Mesenchymal stem cell (in vitro differentiated cells and primary cell): ENCODE results near the gene FCER1G.
"Not testable (repeated sequence)": the region's sequence is repeated elsewhere in the genome, so short reads cannot be mapped to it uniquely, and the experiment has no call there.

Experiments used
- DNase-seq: peaks from one replicate; pipeline ENCODE4 v3.0.0-alpha.2; 2013
- H2AFZ ChIP-seq: one replicate; pipeline ENCODE4 v1.6.1; 2013; ENCODE audit warnings: low read depth, mild to moderate bottlenecking, control low read depth, inconsistent platforms, low read length, moderate library complexity
- H2AK5ac ChIP-seq: 2 replicates; pipeline ENCODE4 v1.6.1; 2013; ENCODE audit warnings: low read length, moderate library complexity, mild to moderate bottlenecking, inconsistent platforms; ENCODE audit not compliant: severe bottlenecking
- H2BK120ac ChIP-seq: one replicate; pipeline ENCODE4 v1.6.1; 2013; ENCODE audit warnings: low read depth, mild to moderate bottlenecking, inconsistent platforms, low read length, moderate library complexity
- H2BK12ac ChIP-seq, 2 experiments: one replicate each; pipeline ENCODE4 v1.6.1; 2013; ENCODE audit warnings: inconsistent platforms in 2 of 2, low read length in 2 of 2, mild to moderate bottlenecking in 2 of 2, moderate library complexity in 2 of 2, control low read depth in 1 of 2
- H2BK15ac ChIP-seq: one replicate; pipeline ENCODE4 v1.6.1; 2013; ENCODE audit warnings: mild to moderate bottlenecking, low read depth, inconsistent platforms; ENCODE audit not compliant: poor library complexity, severe bottlenecking
- H2BK5ac ChIP-seq: 2 replicates; pipeline ENCODE4 v1.6.1; 2013; ENCODE audit warnings: low read depth, mild to moderate bottlenecking, low read length, control low read depth, inconsistent platforms; ENCODE audit not compliant: poor library complexity, severe bottlenecking
- H3K14ac ChIP-seq, 2 experiments: one replicate each; pipeline ENCODE4 v1.6.1; 2013; ENCODE audit warnings: inconsistent platforms in 2 of 2, low read length in 2 of 2, control low read depth in 1 of 2, mild to moderate bottlenecking in 1 of 2, moderate library complexity in 1 of 2
- H3K18ac ChIP-seq, 2 experiments: one replicate each; pipeline ENCODE4 v1.6.1; 2013; ENCODE audit warnings: inconsistent platforms in 2 of 2, low read length in 2 of 2, control low read depth in 1 of 2, low read depth in 1 of 2, mild to moderate bottlenecking in 1 of 2
- H3K23ac ChIP-seq, 2 experiments: one replicate each; pipeline ENCODE4 v1.6.1; 2013; ENCODE audit warnings: inconsistent platforms in 2 of 2, low read length in 2 of 2, mild to moderate bottlenecking in 2 of 2, moderate library complexity in 2 of 2, control low read depth in 1 of 2
- H3K27ac ChIP-seq: 2 replicates; pipeline ENCODE4 v1.5.1; 2013; ENCODE audit warnings: mild to moderate bottlenecking, moderate library complexity, low read length, control low read depth, inconsistent platforms; ENCODE audit not compliant: poor library complexity, severe bottlenecking
- H3K27me3 ChIP-seq, 2 experiments: 2 replicates each; pipeline versions ENCODE4 v1.6.1 to v1.7.0; 2013; ENCODE audit warnings: low read length in 2 of 2, mild to moderate bottlenecking in 2 of 2, moderate library complexity in 2 of 2, control low read depth in 1 of 2, inconsistent platforms in 1 of 2; ENCODE audit not compliant: control insufficient read depth in 1 of 2, insufficient read depth in 1 of 2
- H3K36me3 ChIP-seq, 2 experiments: 2 replicates each; pipeline versions ENCODE4 v1.6.1 to v1.7.0; 2013; ENCODE audit warnings: low read length in 2 of 2, control low read depth in 1 of 2, inconsistent platforms in 1 of 2, low read depth in 1 of 2, mild to moderate bottlenecking in 1 of 2; ENCODE audit not compliant: insufficient read depth in 2 of 2, control insufficient read depth in 1 of 2
- H3K4ac ChIP-seq, 2 experiments: one replicate each; pipeline ENCODE4 v1.6.1; 2013; ENCODE audit warnings: inconsistent platforms in 2 of 2, low read length in 2 of 2, mild to moderate bottlenecking in 2 of 2, moderate library complexity in 2 of 2, control low read depth in 1 of 2, low read depth in 1 of 2
- H3K4me1 ChIP-seq: 2 replicates; pipeline ENCODE4 v1.6.1; 2013; ENCODE audit warnings: low read depth, low read length, control low read depth; ENCODE audit not compliant: control insufficient read depth, insufficient read depth
- H3K4me2 ChIP-seq: 2 replicates; pipeline ENCODE4 v1.6.1; 2013; ENCODE audit warnings: low read length, mild to moderate bottlenecking, inconsistent platforms; ENCODE audit not compliant: poor library complexity, severe bottlenecking
- H3K4me3 ChIP-seq, 2 experiments: 2 replicates each; pipeline versions ENCODE4 v1.5.1 to v1.7.0; 2013; ENCODE audit warnings: low read length in 2 of 2, mild to moderate bottlenecking in 2 of 2, control low read depth in 1 of 2, low read depth in 1 of 2; ENCODE audit not compliant: insufficient read depth in 1 of 2
- H3K79me1 ChIP-seq: replicated peaks from 2 replicates; pipeline ENCODE4 v1.6.1; 2013; ENCODE audit warnings: mild to moderate bottlenecking, control low read depth, low read length, inconsistent platforms; ENCODE audit not compliant: poor library complexity, severe bottlenecking
- H3K9ac ChIP-seq: 2 replicates; pipeline ENCODE4 v1.7.0; 2013; ENCODE audit warnings: mild to moderate bottlenecking, low read length, moderate library complexity
- H3K9me3 ChIP-seq: 2 replicates; pipeline ENCODE4 v1.7.0; 2013; ENCODE audit warnings: mild to moderate bottlenecking, low read length; ENCODE audit not compliant: control insufficient read depth
- H4K8ac ChIP-seq: one replicate; pipeline ENCODE4 v1.6.1; 2013; ENCODE audit warnings: inconsistent platforms, mild to moderate bottlenecking, low read length, moderate library complexity
- H4K91ac ChIP-seq: one replicate; pipeline ENCODE4 v1.6.1; 2013; ENCODE audit warnings: mild to moderate bottlenecking, low read length, inconsistent platforms
- WGBS: methylation state at CpG from one replicate; pipeline ENCODE4 v1.1.7; 2013; ENCODE audit warnings: mixed read lengths; 5-methylcytosine and 5-hydroxymethylcytosine counted together

The FCER1G gene

DNA sequence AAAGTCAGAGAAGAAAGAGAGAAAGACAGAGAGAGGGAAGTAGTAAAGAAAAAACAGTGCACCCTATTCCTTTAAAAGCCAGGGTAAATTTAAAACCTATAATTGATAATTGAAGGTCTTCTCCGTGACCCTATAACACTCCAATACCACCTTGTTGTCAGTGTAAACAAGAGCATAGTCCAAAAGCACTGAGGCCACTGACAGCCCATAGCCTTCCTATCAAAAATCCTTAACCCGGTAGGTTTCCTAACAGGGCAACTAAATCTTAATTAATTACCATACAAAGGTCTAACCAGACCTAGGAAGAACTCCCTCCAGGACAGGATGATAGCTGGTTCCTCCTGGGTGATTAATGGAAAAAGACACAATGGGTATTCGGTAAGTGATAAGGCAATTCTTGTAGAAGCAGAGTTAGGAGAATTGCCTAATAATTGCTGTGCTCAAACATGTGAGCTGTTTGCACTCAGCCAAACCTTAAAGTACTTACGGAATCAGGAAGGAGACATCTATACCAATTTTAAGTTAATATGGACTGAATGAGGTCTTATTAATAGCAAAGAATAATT, 40.9 kb downstream of the FCER1G start:
- not testable (repeated sequence) for H3K4me3 ChIP-seq, H2BK15ac ChIP-seq, H2BK5ac ChIP-seq, H3K4me1 ChIP-seq, H3K18ac ChIP-seq, H2BK12ac ChIP-seq, H4K91ac ChIP-seq, H3K4ac ChIP-seq, H4K8ac ChIP-seq, H3K36me3 ChIP-seq, H3K27ac ChIP-seq, H2AFZ ChIP-seq, H3K9ac ChIP-seq, H3K23ac ChIP-seq, H3K14ac ChIP-seq, H2AK5ac ChIP-seq, H3K4me2 ChIP-seq, H2BK120ac ChIP-seq, H3K79me1 ChIP-seq, DNase-seq
- peaks cover 37 to 40% of the 10 kb centered on the region in 2 experiments for H3K27me3 ChIP-seq
- WGBS: 84% methylated on average over 3 of the region's 4 CpGs
- peaks cover 23% of the 10 kb centered on the region for H3K9me3 ChIP-seq

DNA sequence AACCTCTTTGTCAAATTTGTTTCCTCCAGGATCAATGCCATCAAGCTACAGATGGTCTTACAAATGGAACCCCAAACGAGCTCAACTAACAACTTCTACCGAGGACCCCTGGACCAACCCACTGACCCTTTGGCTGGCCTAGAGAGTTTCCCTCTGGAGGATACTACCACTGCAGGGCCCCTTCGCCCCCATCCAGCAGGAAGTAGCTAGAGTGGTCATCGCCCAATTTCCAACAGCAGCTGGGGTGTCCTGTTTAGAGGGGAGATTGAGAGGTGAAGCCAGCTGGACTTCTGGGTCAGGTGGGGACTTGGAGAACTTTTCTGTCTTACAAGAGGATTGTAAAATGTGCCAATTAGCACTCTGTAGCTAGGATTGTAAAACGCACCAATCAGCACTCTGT, 42.0 kb downstream of the FCER1G start:
- not testable (repeated sequence) for H3K4me3 ChIP-seq, H3K36me3 ChIP-seq, H2AFZ ChIP-seq, H3K4ac ChIP-seq, DNase-seq, H3K4me1 ChIP-seq, H2AK5ac ChIP-seq, H4K91ac ChIP-seq, H3K14ac ChIP-seq, H2BK12ac ChIP-seq, H3K79me1 ChIP-seq, H2BK15ac ChIP-seq, H4K8ac ChIP-seq, H2BK120ac ChIP-seq, H3K18ac ChIP-seq, H3K27ac ChIP-seq, H3K4me2 ChIP-seq, H3K9ac ChIP-seq, H3K23ac ChIP-seq, H2BK5ac ChIP-seq
- H3K27me3 ChIP-seq: peaks cover 45 to 47% of the 10 kb centered on the region in 2 experiments
- peaks cover 23% of the 10 kb centered on the region for H3K9me3 ChIP-seq
- WGBS: 90% methylated on average over 5 of the region's 5 CpGs

- WGBS: 6% methylated on average over 57 of the region's 62 CpGs
- peak within 1 kb of the TSS; percentile 53 to 66 for H3K4me3 ChIP-seq
- no peak within 1 kb of the TSS for H3K18ac ChIP-seq
- peak within 1 kb of the TSS in 1 of 2 experiments; percentile 48 for H2BK12ac ChIP-seq
- peak within 1 kb of the TSS; percentile 89 for H3K4me2 ChIP-seq
- H2BK15ac ChIP-seq: no peak within 1 kb of the TSS
- H2AFZ ChIP-seq: peak within 1 kb of the TSS; percentile 76
- peak within 1 kb of the TSS in 1 of 2 experiments; percentile 69 for H3K23ac ChIP-seq
- peaks cover 23% of the 10 kb centered on the region for H3K9me3 ChIP-seq
- peaks cover 8% of the 10 kb centered on the region for H3K4me1 ChIP-seq
- no peak within 1 kb of the TSS for H2BK5ac ChIP-seq
- H3K9ac ChIP-seq: no peak within 1 kb of the TSS
- no peak within 1 kb of the TSS for H2AK5ac ChIP-seq
- peak; percentile 45 for DNase-seq
- no peak within 1 kb of the TSS for H2BK120ac ChIP-seq
- no peak within 1 kb of the TSS for H4K8ac ChIP-seq
- H3K14ac ChIP-seq: peak within 1 kb of the TSS in 1 of 2 experiments; percentile 76
- H4K91ac ChIP-seq: no peak within 1 kb of the TSS
- H3K4ac ChIP-seq: no peak within 1 kb of the TSS
- H3K79me1 ChIP-seq: no peaks in the 10 kb centered on the region
- H3K36me3 ChIP-seq: no peaks in the 10 kb centered on the region
- no peak within 1 kb of the TSS for H3K27ac ChIP-seq
- H3K27me3 ChIP-seq: peaks cover 48 to 52% of the 10 kb centered on the region in 2 experiments
Measured at GRCh38 chr1:161258439-161259344, 43.6 kb downstream of the FCER1G start, which contains the start of gene PCP4L1. Gene PCP4L1 (plus strand): TSS chr1:161258745. CDS start chr1:161258975, 230 bp downstream.

- Histone ChIP-seq H3K79me1 (no peaks in the 10 kb centered on the region), H3K4me1 (peaks cover 8% of the 10 kb centered on the region), H3K27me3 (peaks cover 48 to 52% of the 10 kb centered on the region in 2 experiments), H3K18ac (no peak overlapping the region), H3K36me3 (no peaks in the 10 kb centered on the region), H2BK120ac (no peak overlapping the region), H2BK12ac (no peak overlapping the region), H4K8ac (no peak overlapping the region), H3K4me3 (no peak overlapping the region), H2BK15ac (no peak overlapping the region), H4K91ac (no peak overlapping the region), H2BK5ac (no peak overlapping the region), H3K27ac (no peak overlapping the region), H2AK5ac (no peak overlapping the region), H2AFZ (no peak overlapping the region), H3K9me3 (peaks cover 23% of the 10 kb centered on the region), H3K23ac (no peak overlapping the region), H3K14ac (no peak overlapping the region), H3K4me2 (no peak overlapping the region), H3K4ac (no peak overlapping the region), H3K9ac (no peak overlapping the region)
- 50% methylated on average over 6 of the region's 6 CpGs for WGBS
- no peak for DNase-seq
Measured at GRCh38 chr1:161259345-161259702, 44.2 kb downstream of the FCER1G start.
